ENCODE results near the gene RAB41.

- TF ChIP-seq POLR2AphosphoS5 (IDR thresholded peaks at IDR 0.05; ENCODE audit: low read depth, low read length) = no peak
- no peak for TF ChIP-seq SIN3A (IDR thresholded peaks at IDR 0.05; ENCODE audit: borderline replicate concordance, insufficient read depth, low read length)
- TF ChIP-seq REST (IDR thresholded peaks at IDR 0.05; ENCODE audit: insufficient read depth in 1 of 2, low read depth in 2 of 2, low read length in 2 of 2) = no peak
Measured at GRCh38 chrX:70279081-70279480, 2.9 kb upstream of the RAB41 start.
